Panc1 (cell line): ENCODE data around the gene GOLGA3.
A peak's percentile ranks its signal among the peaks of the same experiment; 100 is the strongest.

Experiments used
- POLR2AphosphoS5 ChIP-seq: IDR thresholded peaks from 2 replicates; pipeline ENCODE4 v1.6.1; 2012; ENCODE audit warnings: mild to moderate bottlenecking, low read depth, low read length, moderate library complexity
- SIN3A ChIP-seq: IDR thresholded peaks from 2 replicates; pipeline ENCODE4 v1.6.1; 2012; ENCODE audit warnings: low read depth, mild to moderate bottlenecking, low read length, moderate library complexity, borderline replicate concordance; ENCODE audit not compliant: insufficient read depth
- TCF7L2 ChIP-seq: IDR thresholded peaks from 2 replicates; pipeline ENCODE4 v1.6.1; 2011; ENCODE audit warnings: mild to moderate bottlenecking, low read depth, low read length, inconsistent platforms
- TF ChIP-seq, protein P1 (sequence below): fragments of 450-650 bp; IDR thresholded peaks from 2 replicates; pipeline ENCODE4 v1.5.1; 2017; ENCODE audit warnings: mild to moderate bottlenecking
- TF ChIP-seq, protein P2 (sequence below), 2 experiments: IDR thresholded peaks; 2 replicates each; pipeline ENCODE4 v1.6.1; 2011 to 2012; ENCODE audit warnings: low read depth in 2 of 2, control low read depth in 1 of 2, low read length in 1 of 2, mild to moderate bottlenecking in 1 of 2, moderate library complexity in 1 of 2; ENCODE audit not compliant: insufficient read depth in 1 of 2

DNA sequence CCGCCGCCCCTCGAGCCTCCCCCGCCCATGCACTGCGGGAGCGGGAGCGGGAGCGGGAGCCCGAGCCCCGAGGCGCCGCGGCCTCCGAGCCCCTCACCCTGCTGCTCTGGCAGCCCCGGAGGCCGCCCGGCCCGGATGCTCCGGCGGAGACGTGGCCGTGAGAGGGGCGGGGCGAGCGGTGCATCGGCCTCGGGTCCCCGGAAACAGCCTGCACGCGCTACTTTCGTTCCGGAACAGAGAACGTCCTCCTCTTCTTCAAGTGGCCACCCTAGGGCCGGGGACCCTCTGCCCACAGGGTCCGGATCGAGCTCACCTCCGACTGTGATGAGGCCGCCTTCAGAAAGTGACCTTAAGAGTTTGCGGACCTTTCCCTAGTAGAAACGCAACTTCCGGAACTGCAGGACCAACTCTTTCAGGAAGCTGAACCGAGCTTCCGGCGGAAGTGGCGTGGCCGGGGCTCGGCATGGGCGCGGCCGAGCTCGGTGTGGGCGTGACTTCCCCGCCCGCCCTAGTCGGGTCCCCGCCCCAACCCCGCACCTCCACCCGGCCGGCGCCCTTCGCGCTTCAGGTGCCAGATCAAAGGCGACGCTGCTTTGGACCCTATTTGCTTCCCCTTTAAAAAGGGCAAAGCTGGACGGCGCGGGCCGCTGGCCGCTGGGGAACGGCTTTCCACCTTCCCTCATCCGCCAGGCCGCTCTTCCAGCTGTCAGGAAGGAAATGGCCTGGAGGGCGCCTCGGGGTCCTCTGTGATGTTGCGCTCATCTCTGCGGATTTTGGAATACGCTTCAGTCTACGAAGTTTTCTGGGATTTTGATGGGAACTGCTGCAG lies at the start of gene GOLGA3:
- TF ChIP-seq SIN3A = peak; percentile 85; the same call in 1 of the 2 replicates
- TF ChIP-seq, protein P1, sequence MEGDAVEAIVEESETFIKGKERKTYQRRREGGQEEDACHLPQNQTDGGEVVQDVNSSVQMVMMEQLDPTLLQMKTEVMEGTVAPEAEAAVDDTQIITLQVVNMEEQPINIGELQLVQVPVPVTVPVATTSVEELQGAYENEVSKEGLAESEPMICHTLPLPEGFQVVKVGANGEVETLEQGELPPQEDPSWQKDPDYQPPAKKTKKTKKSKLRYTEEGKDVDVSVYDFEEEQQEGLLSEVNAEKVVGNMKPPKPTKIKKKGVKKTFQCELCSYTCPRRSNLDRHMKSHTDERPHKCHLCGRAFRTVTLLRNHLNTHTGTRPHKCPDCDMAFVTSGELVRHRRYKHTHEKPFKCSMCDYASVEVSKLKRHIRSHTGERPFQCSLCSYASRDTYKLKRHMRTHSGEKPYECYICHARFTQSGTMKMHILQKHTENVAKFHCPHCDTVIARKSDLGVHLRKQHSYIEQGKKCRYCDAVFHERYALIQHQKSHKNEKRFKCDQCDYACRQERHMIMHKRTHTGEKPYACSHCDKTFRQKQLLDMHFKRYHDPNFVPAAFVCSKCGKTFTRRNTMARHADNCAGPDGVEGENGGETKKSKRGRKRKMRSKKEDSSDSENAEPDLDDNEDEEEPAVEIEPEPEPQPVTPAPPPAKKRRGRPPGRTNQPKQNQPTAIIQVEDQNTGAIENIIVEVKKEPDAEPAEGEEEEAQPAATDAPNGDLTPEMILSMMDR = no peak
- peak; percentile 87 for TF ChIP-seq POLR2AphosphoS5
- TF ChIP-seq TCF7L2 = peak; percentile 74
- TF ChIP-seq, protein P2, sequence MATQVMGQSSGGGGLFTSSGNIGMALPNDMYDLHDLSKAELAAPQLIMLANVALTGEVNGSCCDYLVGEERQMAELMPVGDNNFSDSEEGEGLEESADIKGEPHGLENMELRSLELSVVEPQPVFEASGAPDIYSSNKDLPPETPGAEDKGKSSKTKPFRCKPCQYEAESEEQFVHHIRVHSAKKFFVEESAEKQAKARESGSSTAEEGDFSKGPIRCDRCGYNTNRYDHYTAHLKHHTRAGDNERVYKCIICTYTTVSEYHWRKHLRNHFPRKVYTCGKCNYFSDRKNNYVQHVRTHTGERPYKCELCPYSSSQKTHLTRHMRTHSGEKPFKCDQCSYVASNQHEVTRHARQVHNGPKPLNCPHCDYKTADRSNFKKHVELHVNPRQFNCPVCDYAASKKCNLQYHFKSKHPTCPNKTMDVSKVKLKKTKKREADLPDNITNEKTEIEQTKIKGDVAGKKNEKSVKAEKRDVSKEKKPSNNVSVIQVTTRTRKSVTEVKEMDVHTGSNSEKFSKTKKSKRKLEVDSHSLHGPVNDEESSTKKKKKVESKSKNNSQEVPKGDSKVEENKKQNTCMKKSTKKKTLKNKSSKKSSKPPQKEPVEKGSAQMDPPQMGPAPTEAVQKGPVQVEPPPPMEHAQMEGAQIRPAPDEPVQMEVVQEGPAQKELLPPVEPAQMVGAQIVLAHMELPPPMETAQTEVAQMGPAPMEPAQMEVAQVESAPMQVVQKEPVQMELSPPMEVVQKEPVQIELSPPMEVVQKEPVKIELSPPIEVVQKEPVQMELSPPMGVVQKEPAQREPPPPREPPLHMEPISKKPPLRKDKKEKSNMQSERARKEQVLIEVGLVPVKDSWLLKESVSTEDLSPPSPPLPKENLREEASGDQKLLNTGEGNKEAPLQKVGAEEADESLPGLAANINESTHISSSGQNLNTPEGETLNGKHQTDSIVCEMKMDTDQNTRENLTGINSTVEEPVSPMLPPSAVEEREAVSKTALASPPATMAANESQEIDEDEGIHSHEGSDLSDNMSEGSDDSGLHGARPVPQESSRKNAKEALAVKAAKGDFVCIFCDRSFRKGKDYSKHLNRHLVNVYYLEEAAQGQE (IDR thresholded peaks at IDR 0.05; ENCODE audit: insufficient read depth in 1 of 2, low read depth in 2 of 2, low read length in 1 of 2) = no peak
